GM10266 (cell line): Measurements from ENCODE around the gene NCKAP5.

Experiments used
- DNase-seq: peaks from one replicate; pipeline ENCODE4 v3.0.0; 2012; ENCODE audit errors: extremely low spot score
- CTCF ChIP-seq: IDR thresholded peaks from 2 replicates; pipeline ENCODE4 v1.5.1; 2012; ENCODE audit warnings: mild to moderate bottlenecking, low read depth; ENCODE audit not compliant: control insufficient read depth, insufficient read depth; ENCODE audit errors: missing control alignments

NCKAP5 gene

DNA sequence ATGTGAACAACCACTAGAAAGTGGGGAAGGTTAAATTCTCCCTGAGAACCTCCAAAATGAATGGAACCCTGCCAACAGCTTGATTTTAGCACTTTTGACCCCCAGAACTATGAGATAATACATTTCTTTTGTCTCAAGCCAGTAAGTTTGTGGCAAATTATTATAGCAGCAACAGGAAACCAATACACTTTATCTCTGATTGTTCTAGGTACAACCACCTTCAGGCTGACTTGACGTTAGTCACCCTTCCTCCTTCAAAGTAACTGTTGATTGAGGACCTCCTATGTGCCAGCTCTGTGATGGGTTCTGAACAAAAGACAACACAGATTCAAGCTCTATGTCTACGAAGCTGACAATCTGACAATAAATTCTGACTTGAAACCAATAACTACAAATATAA, 318.9 kb downstream of the NCKAP5 start:
- DNase-seq: no peak
- no peak for TF ChIP-seq CTCF

DNA sequence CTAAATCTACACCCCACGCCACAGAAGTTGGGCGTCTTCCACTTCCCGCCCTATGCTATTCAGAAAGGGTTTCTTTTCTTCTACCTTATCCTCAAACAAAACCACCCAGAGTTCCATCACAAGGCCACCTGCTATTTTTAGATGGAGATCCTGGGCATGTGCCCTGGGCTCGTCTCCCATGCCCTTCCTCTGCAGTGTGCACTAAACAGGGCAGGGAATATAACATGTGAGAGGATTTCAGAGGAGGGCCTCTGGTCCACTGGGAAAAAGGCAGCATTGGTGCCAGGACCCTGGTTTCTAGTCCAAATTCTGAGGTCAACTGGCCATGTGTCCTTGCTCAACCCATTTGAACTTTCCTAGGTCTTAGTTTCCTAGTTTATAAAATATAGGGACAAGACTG, 320.0 kb downstream of the NCKAP5 start:
- no peak for TF ChIP-seq CTCF
- no peak for DNase-seq

DNA sequence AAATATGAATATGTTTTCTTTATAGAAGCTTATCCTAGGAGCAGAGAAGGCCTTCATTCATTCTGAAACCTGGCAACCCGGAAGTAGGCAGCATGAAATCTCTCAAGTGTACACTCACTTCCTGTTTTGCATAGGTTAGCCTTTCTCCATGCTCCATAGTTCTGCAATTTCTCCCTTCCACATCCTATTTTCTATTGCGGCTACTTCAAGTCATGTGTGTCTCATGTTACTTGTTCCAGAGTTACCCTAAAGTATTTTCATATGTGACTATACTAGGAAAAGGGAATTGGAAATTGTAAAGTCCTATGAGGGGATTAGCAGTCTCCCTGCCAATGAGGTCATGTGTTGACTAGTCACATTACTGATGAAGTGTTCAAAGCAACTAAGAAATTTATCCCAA, 320.6 kb downstream of the NCKAP5 start:
- TF ChIP-seq CTCF: no peak
- no peak for DNase-seq

- no peak for TF ChIP-seq CTCF
- DNase-seq: no peak
Measured at GRCh38 chr2:133241224-133241571, 327.1 kb downstream of the NCKAP5 start.

DNA sequence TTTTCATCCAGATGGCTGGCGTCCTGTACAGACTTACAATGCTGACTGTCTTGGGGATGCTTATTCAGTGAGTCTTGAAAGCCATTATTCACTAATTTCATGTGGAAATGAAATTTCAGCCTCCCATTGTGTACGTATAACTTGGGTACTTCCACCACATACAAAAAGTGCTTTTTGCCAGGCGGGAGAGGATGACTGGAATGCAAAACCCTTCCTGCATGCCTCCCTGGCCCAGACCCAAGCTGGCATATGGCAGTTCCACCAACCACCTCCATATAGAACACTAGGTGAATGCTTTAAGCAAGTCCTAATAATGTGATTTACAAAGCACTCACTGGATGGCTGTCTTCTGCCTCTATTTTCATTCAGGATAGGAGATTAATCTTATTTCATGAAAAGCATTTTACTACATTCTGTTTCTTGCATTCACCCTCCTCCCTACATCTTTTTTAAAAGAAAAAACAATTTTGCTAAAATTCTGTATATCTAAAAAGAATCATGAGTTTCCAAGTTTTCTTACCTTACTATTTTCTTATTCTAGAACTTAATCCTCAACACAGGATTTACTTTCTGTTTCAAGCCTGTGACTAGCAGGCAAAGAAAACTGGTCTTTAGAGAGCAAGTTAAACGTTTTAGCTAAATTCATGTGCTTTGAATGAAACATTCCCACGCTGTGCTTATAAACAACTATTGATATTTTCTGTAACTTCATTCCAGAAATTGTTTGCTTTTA, 327.6 kb downstream of the NCKAP5 start:
- no peak for TF ChIP-seq CTCF
- DNase-seq: no peak

GRCh38 chr2:133235968-133236367, 332.3 kb downstream of the NCKAP5 start:
- no peak for DNase-seq
- TF ChIP-seq CTCF: no peak

GRCh38 chr2:133232556-133232955, 335.7 kb downstream of the NCKAP5 start:
- no peak for TF ChIP-seq CTCF
- DNase-seq: no peak
